Osteoblast (primary cell): ENCODE measurements around the gene CARD8. TPM values are rescaled to one million over a fixed set of nuclear protein-coding genes. Genes with fewer than 3 reads are reported as not detected.

Experiments used
- DNase-seq: peaks from one replicate; pipeline ENCODE4 v3.0.0; 2011; ENCODE audit warnings: low spot score, mixed read lengths; ENCODE audit not compliant: insufficient read length; ENCODE audit errors: missing footprints
- H2AFZ ChIP-seq: 2 replicates; pipeline ENCODE4 v1.6.0; 2011; ENCODE audit warnings: mild to moderate bottlenecking, low read length
- H3K27ac ChIP-seq: 2 replicates; pipeline ENCODE4 v1.5.1; 2011; ENCODE audit warnings: mild to moderate bottlenecking, low read depth, low read length, moderate library complexity
- H3K27me3 ChIP-seq: 2 replicates; pipeline ENCODE4 v1.6.0; 2012; ENCODE audit warnings: mild to moderate bottlenecking, control low read depth, inconsistent platforms, low read length, moderate library complexity; ENCODE audit not compliant: insufficient read depth
- H3K36me3 ChIP-seq: 2 replicates; pipeline ENCODE4 v1.5.1; 2011; ENCODE audit warnings: mild to moderate bottlenecking, low read length, control low read depth, moderate library complexity; ENCODE audit not compliant: insufficient read depth
- H3K4me1 ChIP-seq: 2 replicates; pipeline ENCODE4 v1.5.1; 2011; ENCODE audit warnings: mild to moderate bottlenecking, low read length, control low read depth, moderate library complexity; ENCODE audit not compliant: insufficient read depth
- H3K4me2 ChIP-seq: 2 replicates; pipeline ENCODE4 v1.6.0; 2011; ENCODE audit warnings: mild to moderate bottlenecking, low read length; ENCODE audit not compliant: insufficient read depth
- H3K4me3 ChIP-seq: fragments of 200-600 bp; sonication (generic); 3 replicates; pipeline ENCODE4 v1.5.1; 2012; ENCODE audit warnings: mild to moderate bottlenecking, low read length, inconsistent platforms; ENCODE audit not compliant: insufficient read depth
- H3K79me2 ChIP-seq: 2 replicates; pipeline ENCODE4 v1.6.0; 2012; ENCODE audit warnings: mild to moderate bottlenecking, low read length, control low read depth, inconsistent platforms; ENCODE audit not compliant: insufficient read depth
- H3K9me3 ChIP-seq: 2 replicates; pipeline ENCODE4 v1.5.1; 2011; ENCODE audit warnings: low read depth, low read length, control low read depth
- H4K20me1 ChIP-seq: 2 replicates; pipeline ENCODE4 v1.6.0; 2012; ENCODE audit warnings: mild to moderate bottlenecking, low read length, control low read depth; ENCODE audit not compliant: insufficient read depth
- CTCF ChIP-seq: IDR thresholded peaks from 2 replicates; pipeline ENCODE4 v1.5.1; 2011; ENCODE audit warnings: mild to moderate bottlenecking, low read depth, low read length, moderate library complexity; ENCODE audit errors: extremely low read depth
- total RNA-seq: library from RNA; depleted of rRNA; stranded (reverse); fragments of >200 nt; gene quantifications from 2 replicates; pipeline ENCODE4 v1.2.3, GENCODE V29; 2012

Gene CARD8
- total RNA-seq, 1 donor: 17.4 TPM

- Histone ChIP-seq H3K79me2 (no peaks in the 10 kb centered on the region), H4K20me1 (no peaks in the 10 kb centered on the region), H3K27ac (no peak overlapping the region), H3K36me3 (no peaks in the 10 kb centered on the region), H3K27me3 (no peaks in the 10 kb centered on the region), H3K4me3 (no peak overlapping the region), H3K4me1 (no peaks in the 10 kb centered on the region), H2AFZ (no peak overlapping the region), H3K9me3 (no peaks in the 10 kb centered on the region), H3K4me2 (no peak overlapping the region)
- no peak for TF ChIP-seq CTCF
- no peak for DNase-seq
These were observed 41.8 kb downstream of the CARD8 start for GRCh38 chr19:48213959-48214358.

GRCh38 chr19:48210005-48210404 is 45.7 kb downstream of the CARD8 start:
- Histone ChIP-seq H3K4me2 (no peak overlapping the region), H3K79me2 (peaks cover 5% of the 10 kb centered on the region), H3K4me1 (peaks cover under 1% of the 10 kb centered on the region), H3K36me3 (no peaks in the 10 kb centered on the region), H2AFZ (no peak overlapping the region), H3K27ac (no peak overlapping the region), H4K20me1 (no peaks in the 10 kb centered on the region), H3K27me3 (no peaks in the 10 kb centered on the region), H3K4me3 (no peak overlapping the region), H3K9me3 (no peaks in the 10 kb centered on the region)
- DNase-seq: no peak
- TF ChIP-seq CTCF: no peak

- no peak for TF ChIP-seq CTCF
- no peak for DNase-seq
- no peak overlapping the region for H3K27ac ChIP-seq
- H3K4me2 ChIP-seq: no peak overlapping the region
- H3K79me2 ChIP-seq: peaks cover 7% of the 10 kb centered on the region
- H3K4me1 ChIP-seq: peaks cover 13% of the 10 kb centered on the region
- no peak overlapping the region for H3K4me3 ChIP-seq
- no peaks in the 10 kb centered on the region for H3K36me3 ChIP-seq
- no peaks in the 10 kb centered on the region for H3K27me3 ChIP-seq
- no peaks in the 10 kb centered on the region for H3K9me3 ChIP-seq
- no peaks in the 10 kb centered on the region for H4K20me1 ChIP-seq
- H2AFZ ChIP-seq: no peak overlapping the region
These were observed 49.2 kb downstream of the CARD8 start for GRCh38 chr19:48206397-48207093.

- no peak for TF ChIP-seq CTCF
- H3K27ac ChIP-seq: peak overlapping the region; percentile 74
- H3K4me2 ChIP-seq: peak overlapping the region; percentile 82
- no peaks in the 10 kb centered on the region for H3K9me3 ChIP-seq
- H3K36me3 ChIP-seq: no peaks in the 10 kb centered on the region
- peak; percentile 98 for DNase-seq
- peak overlapping the region; percentile 93 for H2AFZ ChIP-seq
- H3K4me3 ChIP-seq: peak overlapping the region; percentile 85
- no peaks in the 10 kb centered on the region for H4K20me1 ChIP-seq
- no peaks in the 10 kb centered on the region for H3K27me3 ChIP-seq
- peaks cover 7% of the 10 kb centered on the region for H3K79me2 ChIP-seq
- H3K4me1 ChIP-seq: peaks cover 13% of the 10 kb centered on the region
These were observed 51.7 kb downstream of the CARD8 start for GRCh38 chr19:48203794-48204628.
